K562 (cell line): Measurements from ENCODE around the gene CCSER2. TPM values are rescaled to one million over a fixed set of nuclear protein-coding genes. Genes with fewer than 3 reads are reported as not detected.
"Not testable (repeated sequence)": the region's sequence is repeated elsewhere in the genome, so short reads cannot be mapped to it uniquely, and the experiment has no call there.

Source experiments
- ATAC-seq: fragments of 200-7000 bp; cut with Tn5 transposase; 3 replicates; pipeline ENCODE4 v1.9.1; 2020; ENCODE audit warnings: moderate library complexity
- BruUV-seq: library from RNA; stranded (reverse); fragments of 400-500 nt; replicated peaks from 2 replicates; lab custom pipeline; 2021; lab: Mats Ljungman, UMichigan
- CTCF ChIA-PET: fragments of 300-600 bp; formaldehyde crosslinking; extraction: SDS; loops from one replicate; lab custom pipeline; 2021; ENCODE audit warnings: low intra/inter-chr PET ratio; lab: Yijun Ruan, JAX
- POLR2A ChIA-PET: fragments of 300-600, 350-650 bp; sonication (Branson Sonifier 250); formaldehyde crosslinking; extraction: SDS; loops from one replicate; lab custom pipeline; 2021; ENCODE audit warnings: antibody characterized with exemption, inconsistent platforms; lab: Yijun Ruan, JAX
- DNase-seq, 4 experiments: peaks; one replicate each; pipeline versions ENCODE4 v3.0.0 to v3.0.0-alpha.2; 2011 to 2018; ENCODE audit warnings: low spot score in 3 of 4, mixed read lengths in 3 of 4; ENCODE audit errors: extremely low read depth in 1 of 4
- FAIRE-seq: peaks from 2 replicates; lab custom pipeline; 2011; peaks lifted over from hg19 to GRCh38; lab: Jason Lieb, UNC
- H2AFZ ChIP-seq: 2 replicates; pipeline ENCODE4 v1.6.0; 2011; ENCODE audit warnings: low read depth, low read length, control low read depth, inconsistent platforms
- H3K27ac ChIP-seq: fragments of 200-600 bp; 3 replicates; pipeline ENCODE4 v1.8.0; 2011; ENCODE audit warnings: low read depth, mild to moderate bottlenecking, control low read depth, inconsistent platforms, low read length, moderate library complexity, mixed read lengths; ENCODE audit errors: extremely low read depth
- H3K27me3 ChIP-seq, 2 experiments: fragments of 300-600 bp in 1 of 2; 2 replicates in 1 of 2; 3 replicates in 1 of 2; pipeline versions ENCODE4 v1.6.0 to v1.8.0; 2011; ENCODE audit warnings: inconsistent platforms in 2 of 2, low read length in 2 of 2, mild to moderate bottlenecking in 1 of 2, mixed read lengths in 1 of 2, moderate library complexity in 1 of 2; ENCODE audit not compliant: control insufficient read depth in 2 of 2, insufficient read depth in 2 of 2
- H3K36me3 ChIP-seq: fragments of 300-600 bp; 3 replicates; pipeline ENCODE4 v1.8.0; 2011; ENCODE audit warnings: mild to moderate bottlenecking, low read length, inconsistent platforms; ENCODE audit not compliant: control insufficient read depth, insufficient read depth
- H3K4me1 ChIP-seq, 2 experiments: fragments of 200-600 bp in 1 of 2; replicated peaks in 1 of 2; 2 replicates in 1 of 2; 3 replicates in 1 of 2; pipeline versions ENCODE4 v1.5.1 to v1.8.0; 2011; ENCODE audit warnings: inconsistent platforms in 2 of 2, low read length in 2 of 2, mild to moderate bottlenecking in 1 of 2, mixed read lengths in 1 of 2, moderate library complexity in 1 of 2; ENCODE audit not compliant: control insufficient read depth in 2 of 2, insufficient read depth in 2 of 2
- H3K4me2 ChIP-seq: 2 replicates; pipeline ENCODE4 v1.6.1; 2011; ENCODE audit warnings: low read length, control low read depth, inconsistent platforms, mixed read lengths; ENCODE audit not compliant: insufficient read depth
- H3K4me3 ChIP-seq: fragments of 200-600 bp; sonication (generic), shearing (Covaris generic); 2 replicates; pipeline ENCODE4 v1.5.1; 2016; ENCODE audit warnings: control low read depth, inconsistent platforms
- H3K79me2 ChIP-seq: fragments of 200-600 bp; 3 replicates; pipeline ENCODE4 v1.8.0; 2011; ENCODE audit warnings: low read length, inconsistent platforms; ENCODE audit not compliant: control insufficient read depth, insufficient read depth
- H3K9ac ChIP-seq, 2 experiments: 2 replicates each; pipeline versions ENCODE4 v1.6.0 to v1.6.1; 2011; ENCODE audit warnings: low read depth in 2 of 2, low read length in 2 of 2, control low read depth in 1 of 2, inconsistent platforms in 1 of 2, mild to moderate bottlenecking in 1 of 2, mixed read lengths in 1 of 2; ENCODE audit not compliant: insufficient read depth in 1 of 2
- H3K9me1 ChIP-seq: one replicate; pipeline ENCODE4 v1.6.0; 2011; ENCODE audit warnings: inconsistent platforms, mild to moderate bottlenecking, low read length, moderate library complexity; ENCODE audit not compliant: control insufficient read depth, insufficient read depth
- H3K9me3 ChIP-seq: replicated peaks from 2 replicates; pipeline ENCODE4 v1.5.1; 2011; ENCODE audit warnings: low read depth, low read length, inconsistent platforms; ENCODE audit not compliant: control insufficient read depth, insufficient read depth
- H4K20me1 ChIP-seq: replicated peaks from 2 replicates; pipeline ENCODE4 v1.6.1; 2011; ENCODE audit warnings: low read length, inconsistent platforms, mixed read lengths; ENCODE audit not compliant: control insufficient read depth, insufficient read depth
- ARNT ChIP-seq, 2 experiments: fragments of 450-650 bp; IDR thresholded peaks; 2 replicates each; pipeline ENCODE4 v1.6.1; 2016; ENCODE audit warnings: mild to moderate bottlenecking in 1 of 2
- GATAD2B ChIP-seq: fragments of 450-650 bp; IDR thresholded peaks from 2 replicates; pipeline ENCODE4 v1.6.1; 2017; ENCODE audit warnings: mild to moderate bottlenecking, borderline replicate concordance
- TCF7 ChIP-seq: sonication (generic); IDR thresholded peaks from 2 replicates; pipeline ENCODE4 v1.6.1; 2016; ENCODE audit warnings: antibody characterized with exemption, borderline replicate concordance
- ZNF282 ChIP-seq: sonication (generic); formaldehyde crosslinking; IDR thresholded peaks from 2 replicates; pipeline ENCODE4 v1.8.1; 2023; ENCODE audit warnings: missing genetic modification reagents
- ZNF583 ChIP-seq: fragments of 250-450 bp; sonication (Bioruptor Pico); IDR thresholded peaks from 2 replicates; pipeline ENCODE4 v1.4.0; 2020
- WGBS: fragments of 100-300 bp; shearing (Covaris generic); methylation state at CpG from one replicate; pipeline ENCODE4 v1.1.6; 2016; ENCODE audit warnings: low coverage, mixed read lengths; ENCODE audit not compliant: insufficient coverage; ENCODE audit errors: missing lambda C conversion rate; 5-methylcytosine and 5-hydroxymethylcytosine counted together
- in situ Hi-C: fragments of 300-500 bp; cut with MboI; formaldehyde crosslinking; loops from 4 replicates; pipeline ENCODE4 v1.15.0; 2018; ENCODE audit warnings: inconsistent platforms, mixed read lengths
- intact Hi-C: fragments of 100-400 bp; cut with micrococcal nuclease; formaldehyde crosslinking; loops from 2 replicates; pipeline ENCODE4 v1.14.2; 2022
- polyA plus RNA-seq, 8 experiments: library from polyadenylated mRNA; depleted of rRNA in 4 of 8; stranded (reverse) in 5 of 8; unstranded in 3 of 8; fragments of >200 nt; fragmentation: Nextera tagmentation in 2 of 8; fragmentation: Illumina TruSeq in 1 of 8; extraction: Ambion mirVana in 2 of 8; extraction: Trizol in 1 of 8; gene quantifications; 2 replicates each; pipeline versions ENCODE4 v1.2.1 to v1.2.3, GENCODE V29; 2011 to 2014; ENCODE audit warnings: inconsistent platforms in 1 of 8, missing spikeins in 1 of 8
- total RNA-seq, 7 experiments: library from RNA; depleted of rRNA in 6 of 7; stranded (reverse); fragments of >200 nt in 6 of 7; fragmentation: Illumina TruSeq in 2 of 7; extraction: Trizol in 2 of 7; gene quantifications; 2 replicates each; pipeline versions ENCODE4 v1.2.1 to v1.2.3, GENCODE V29; 2011 to 2021; ENCODE audit warnings: low replicate concordance in 1 of 7

The CCSER2 gene
- total and polyA plus RNA-seq, 9 of the 15 experiments (the other 6 are each of a cell fraction or from before 2014, with no cell fraction given) = 2.7 to 15.1 (median 9.7) TPM

GRCh38 chr10:84497978-84498377 lies 169.6 kb downstream of the CCSER2 start:
- no peak for DNase-seq
- POLR2A ChIA-PET = interaction anchor here (0.7 kb wide), 1 partner anchor 1549 kb away, joined by 3 read pairs; no protein-coding TSS in a partner anchor
- no peak overlapping the region for H3K4me2 ChIP-seq

GRCh38 chr10:84499039-84499438 lies 170.7 kb downstream of the CCSER2 start:
- H3K79me2 ChIP-seq, FAIRE-seq, in situ Hi-C loops, DNase-seq, ATAC-seq, H3K4me1 ChIP-seq, H3K4me2 ChIP-seq, BruUV-seq, H3K9me1 ChIP-seq, H3K4me3 ChIP-seq, CTCF ChIA-PET, H4K20me1 ChIP-seq, H2AFZ ChIP-seq, H3K9me3 ChIP-seq, H3K36me3 ChIP-seq, H3K27ac ChIP-seq, H3K27me3 ChIP-seq, H3K9ac ChIP-seq, intact Hi-C loops: not testable (repeated sequence)
- 56% methylated on average over 9 of the region's 9 CpGs for WGBS
- POLR2A ChIA-PET = interaction anchor here (0.6 kb wide), 1 partner anchor 145 kb away, joined by 3 read pairs; no protein-coding TSS in a partner anchor

More at GRCh38 chr10:84497978-84498377, 169.6 kb downstream of the CCSER2 start:
- no TSS peak for BruUV-seq
- in situ Hi-C loops = no loop called here
- intact Hi-C loops = no loop called here
- CTCF ChIA-PET = no interaction called here
- no peak overlapping the region for H3K4me3 ChIP-seq
- H3K9me3 ChIP-seq = no peaks in the 10 kb centered on the region
- H2AFZ ChIP-seq = no peak overlapping the region
- no peak overlapping the region for H3K27ac ChIP-seq
- no peaks in the 10 kb centered on the region for H3K79me2 ChIP-seq
- no peaks in the 10 kb centered on the region for H3K9me1 ChIP-seq
- ATAC-seq = no peak
- TF ChIP-seq GATAD2B (no peak), ARNT (IDR thresholded peaks at IDR 0.05) (no peak), ZNF282 (CRISPR knock-in tag) (no peak), ZNF583 (no peak), TCF7 (no peak)
- no peak overlapping the region for H3K9ac ChIP-seq
- WGBS = 5% methylated on average over 1 of the region's 1 CpG
- H4K20me1 ChIP-seq = no peaks in the 10 kb centered on the region
- H3K4me1 ChIP-seq = no peaks in the 10 kb centered on the region
- H3K27me3 ChIP-seq = no peaks in the 10 kb centered on the region
- FAIRE-seq = no peak
- H3K36me3 ChIP-seq = no peaks in the 10 kb centered on the region
